Stimulated activated CD8-positive, alpha-beta memory T cell treated with anti-CD3 and anti-CD28 coated beads, Interleukin-2, amount 100 ng/mL, for 48 hours (primary cell): Measurements from ENCODE around the gene RARRES1.

Experiments used
- DNase-seq, 2 donors: peaks; one replicate each; pipeline ENCODE4 v3.0.0-alpha.2; 2020; ENCODE audit warnings: low read depth in 2 of 2

The RARRES1 gene, protein sequence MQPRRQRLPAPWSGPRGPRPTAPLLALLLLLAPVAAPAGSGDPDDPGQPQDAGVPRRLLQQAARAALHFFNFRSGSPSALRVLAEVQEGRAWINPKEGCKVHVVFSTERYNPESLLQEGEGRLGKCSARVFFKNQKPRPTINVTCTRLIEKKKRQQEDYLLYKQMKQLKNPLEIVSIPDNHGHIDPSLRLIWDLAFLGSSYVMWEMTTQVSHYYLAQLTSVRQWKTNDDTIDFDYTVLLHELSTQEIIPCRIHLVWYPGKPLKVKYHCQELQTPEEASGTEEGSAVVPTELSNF

DNA sequence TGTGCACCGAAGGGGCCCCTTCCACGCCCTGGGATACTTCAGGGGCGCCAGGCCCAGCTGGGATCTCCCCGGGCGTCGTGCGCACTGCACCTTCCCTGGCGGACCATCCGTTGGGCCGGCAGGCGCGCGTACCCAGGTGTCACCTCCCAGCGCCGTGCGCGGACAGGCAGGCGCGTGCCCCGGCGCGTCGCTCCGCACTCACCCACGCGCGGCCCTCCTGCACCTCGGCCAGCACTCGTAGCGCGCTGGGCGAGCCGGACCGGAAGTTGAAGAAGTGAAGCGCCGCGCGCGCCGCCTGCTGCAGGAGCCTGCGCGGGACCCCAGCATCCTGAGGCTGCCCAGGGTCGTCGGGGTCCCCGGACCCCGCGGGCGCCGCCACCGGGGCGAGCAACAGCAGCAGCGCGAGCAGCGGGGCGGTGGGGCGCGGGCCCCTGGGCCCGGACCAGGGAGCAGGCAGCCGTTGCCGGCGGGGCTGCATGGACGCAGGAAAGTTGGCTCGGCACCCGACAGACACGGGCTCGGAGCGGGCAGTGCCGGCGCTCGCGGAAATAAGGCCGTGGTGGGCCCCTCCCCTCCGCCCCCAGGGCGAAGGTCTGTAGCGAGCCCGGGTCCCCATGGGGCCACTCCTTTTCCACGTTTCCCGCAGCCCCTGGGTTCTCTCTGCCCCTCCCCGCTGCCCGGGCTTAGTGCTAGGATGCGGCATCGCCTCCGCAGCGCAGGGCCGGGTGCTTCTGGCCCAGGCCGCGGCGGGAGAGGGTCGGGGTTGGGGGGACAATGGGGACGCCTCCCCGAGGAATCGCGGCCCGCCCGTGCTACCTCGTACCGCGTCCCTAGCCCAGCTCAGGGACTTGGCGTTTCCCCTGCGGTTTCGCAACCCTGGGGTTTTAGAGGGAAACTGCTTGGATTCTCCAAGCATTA is at the start of gene RARRES1:
TSS of gene RARRES1 (minus strand) at position 520 of the 918 bp plus-strand sequence. CDS start at position 478, 42 bp downstream.
- DNase-seq = peak; percentile 26 to 32

DNA sequence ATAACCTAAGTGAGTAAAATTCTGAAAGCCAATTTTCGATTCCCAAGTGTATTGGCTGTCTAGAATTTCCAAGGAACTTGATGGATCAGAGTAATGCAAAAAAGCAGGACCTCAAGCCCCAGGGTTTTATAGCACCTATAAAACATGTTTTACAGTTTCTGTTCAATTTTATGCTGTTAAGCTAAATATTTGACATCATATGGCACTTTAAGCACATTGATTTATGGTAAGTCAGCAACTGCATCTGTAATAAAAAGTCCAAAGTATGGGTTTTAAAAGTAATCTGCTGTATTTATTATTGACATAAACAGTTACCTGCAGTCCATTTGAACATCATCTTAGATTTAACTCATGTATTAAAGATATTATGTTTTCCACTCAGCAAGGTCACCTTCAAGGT is 49.6 kb upstream of the RARRES1 start:
- DNase-seq = no peak

DNA sequence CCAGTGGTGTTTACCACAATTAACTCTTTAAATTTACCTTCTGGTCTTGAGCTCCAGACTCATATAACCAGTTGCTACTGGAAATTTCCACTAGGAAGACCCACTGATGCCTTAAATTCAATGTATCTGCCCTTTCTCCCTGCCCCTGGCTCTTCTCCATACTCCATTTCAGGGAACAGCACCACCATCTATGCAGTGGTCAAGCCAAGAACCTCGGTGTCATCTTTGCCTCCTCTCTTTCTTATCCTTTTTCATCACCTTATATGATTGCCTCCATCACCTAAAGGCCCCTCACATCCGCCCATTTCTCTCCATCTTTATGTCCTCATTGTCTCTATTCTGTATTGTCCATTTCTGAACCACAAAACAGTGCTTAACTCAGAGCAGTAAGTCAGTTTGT is 48.9 kb upstream of the RARRES1 start:
- DNase-seq = no peak

DNA sequence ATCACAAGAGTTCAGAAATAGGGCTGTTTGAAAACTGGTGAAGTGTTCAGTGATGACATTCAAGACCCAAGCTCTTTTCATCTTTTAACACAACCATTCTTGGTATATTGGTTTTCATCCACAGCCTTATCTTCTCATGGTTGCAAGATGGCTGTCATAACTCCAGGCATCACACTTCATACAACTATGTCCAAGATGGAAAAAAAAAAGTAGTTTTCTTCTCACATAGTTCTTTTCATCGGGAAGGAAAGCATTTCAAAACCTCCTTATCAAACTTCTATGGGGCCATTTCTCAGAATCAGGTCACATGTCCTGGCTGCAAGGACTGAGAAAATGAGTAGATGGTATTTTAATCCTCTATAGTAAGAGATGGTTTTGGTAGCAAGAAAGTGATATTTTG is 48.5 kb upstream of the RARRES1 start:
- DNase-seq = no peak

DNA sequence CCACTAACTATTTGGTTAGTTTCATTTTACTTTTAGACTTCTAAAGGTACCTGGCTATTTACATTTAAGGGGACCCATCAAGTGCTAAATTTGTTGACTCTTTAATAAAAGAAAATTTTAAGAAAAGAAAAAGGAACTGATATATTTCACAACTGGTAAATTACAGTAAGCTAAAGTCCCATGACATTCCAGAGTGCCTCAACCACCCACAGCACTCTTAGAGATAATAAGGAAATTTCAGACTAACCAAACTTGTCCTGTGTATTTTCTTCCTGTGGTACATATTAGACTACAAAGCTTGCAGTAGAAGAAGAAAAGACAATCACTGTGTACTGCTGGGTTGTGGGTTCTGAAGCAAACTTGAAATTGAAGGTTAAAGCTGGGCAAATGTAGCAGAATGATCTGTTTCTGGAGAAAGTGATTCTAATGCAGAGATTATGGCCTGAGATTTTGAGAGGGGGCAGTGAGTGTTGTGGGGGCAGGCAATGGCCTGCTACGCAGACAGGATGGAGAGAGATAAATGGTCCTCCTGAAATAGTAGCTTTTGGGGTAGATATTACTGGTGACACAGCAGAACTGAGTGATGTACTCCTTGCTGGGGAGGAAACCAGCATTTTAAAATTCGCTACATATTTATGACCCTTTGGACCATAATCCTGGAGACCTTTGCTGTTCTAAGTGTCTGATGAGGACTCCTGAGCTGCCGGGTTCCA is 45.1 kb upstream of the RARRES1 start:
- no peak for DNase-seq

DNA sequence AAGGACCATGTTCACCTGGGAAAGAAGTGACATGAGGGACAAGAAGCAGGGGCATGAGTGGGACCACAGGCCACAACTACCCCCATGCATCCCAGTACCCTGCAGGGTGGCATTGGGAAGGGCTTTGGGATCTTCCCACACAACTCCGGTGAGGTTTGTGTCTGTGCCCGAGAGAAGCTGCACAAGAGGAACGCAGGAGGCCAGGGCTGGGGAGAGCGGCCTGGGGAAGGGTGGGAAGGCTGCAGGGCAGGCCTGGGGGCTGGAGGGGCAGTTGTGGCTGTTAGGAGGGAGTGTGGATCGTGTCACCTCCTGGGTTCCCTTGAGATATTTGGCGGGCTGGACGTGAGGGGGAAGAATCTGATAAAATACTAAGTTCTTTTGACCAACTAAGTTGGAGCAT is 44.3 kb upstream of the RARRES1 start:
- DNase-seq = no peak

DNA sequence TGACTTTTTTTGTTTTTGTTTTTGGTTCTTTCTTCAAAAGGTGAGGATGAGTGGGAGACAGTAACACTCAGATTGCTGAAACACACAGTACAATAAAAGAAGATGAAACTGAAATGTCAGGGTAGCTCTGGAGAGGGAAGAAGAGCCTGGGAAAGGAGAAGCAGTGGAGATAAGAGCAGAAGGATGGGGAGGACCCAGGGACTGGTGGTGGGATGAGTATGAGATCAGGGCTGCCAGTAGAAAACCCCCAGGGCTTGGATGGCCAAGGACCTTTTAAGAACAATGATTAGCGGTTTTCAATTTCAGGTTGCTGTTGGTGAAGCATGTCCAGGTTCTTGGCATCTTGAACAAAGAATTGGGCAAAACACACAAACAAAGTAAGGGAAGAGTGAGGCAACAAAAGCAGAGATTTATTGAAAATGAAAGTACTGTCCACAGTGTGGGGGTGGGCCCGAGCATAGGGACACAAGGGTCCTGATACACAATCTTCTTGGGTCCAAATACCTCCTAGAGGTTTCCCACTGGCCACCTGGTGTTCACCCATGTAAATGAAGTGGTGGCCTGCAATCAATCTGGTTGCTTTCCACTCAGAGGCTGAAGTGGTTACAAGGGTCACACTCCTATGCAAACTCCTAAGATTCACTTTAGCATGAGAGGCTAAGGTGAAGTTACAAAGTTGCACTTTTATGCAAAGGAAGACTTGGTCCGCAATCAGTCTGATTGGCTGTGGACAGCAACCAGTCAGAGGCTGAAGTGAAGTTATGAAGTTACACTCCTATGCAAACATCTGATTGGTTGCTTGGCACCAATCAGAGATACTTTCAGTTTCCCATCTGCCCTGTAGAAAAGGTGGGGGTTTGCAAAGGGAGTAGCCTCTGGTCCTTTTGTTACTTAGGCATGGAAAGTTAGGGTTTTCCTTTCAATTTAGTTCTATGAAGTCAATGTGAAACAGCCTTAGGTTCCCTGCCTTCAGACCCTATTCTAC is 43.5 kb upstream of the RARRES1 start:
- no peak for DNase-seq

DNA sequence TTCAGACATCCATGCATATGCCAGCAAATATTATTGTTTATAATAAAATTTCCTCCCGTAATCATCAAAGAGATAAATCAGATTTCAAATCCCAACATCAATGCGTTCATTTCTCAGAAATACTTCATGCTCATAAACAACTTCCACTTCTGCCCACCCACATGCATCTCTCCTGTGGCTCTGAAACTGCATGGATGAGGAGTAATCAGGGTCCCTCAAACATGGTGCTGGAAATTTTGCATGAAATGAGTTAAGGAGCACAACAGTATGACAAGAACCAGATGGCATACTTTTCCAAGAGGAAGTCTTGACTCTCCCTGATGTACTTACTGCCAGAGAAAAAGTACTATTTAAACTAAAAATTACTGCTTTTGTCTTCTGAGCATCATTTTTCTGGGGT is 42.7 kb upstream of the RARRES1 start:
- DNase-seq = no peak

DNA sequence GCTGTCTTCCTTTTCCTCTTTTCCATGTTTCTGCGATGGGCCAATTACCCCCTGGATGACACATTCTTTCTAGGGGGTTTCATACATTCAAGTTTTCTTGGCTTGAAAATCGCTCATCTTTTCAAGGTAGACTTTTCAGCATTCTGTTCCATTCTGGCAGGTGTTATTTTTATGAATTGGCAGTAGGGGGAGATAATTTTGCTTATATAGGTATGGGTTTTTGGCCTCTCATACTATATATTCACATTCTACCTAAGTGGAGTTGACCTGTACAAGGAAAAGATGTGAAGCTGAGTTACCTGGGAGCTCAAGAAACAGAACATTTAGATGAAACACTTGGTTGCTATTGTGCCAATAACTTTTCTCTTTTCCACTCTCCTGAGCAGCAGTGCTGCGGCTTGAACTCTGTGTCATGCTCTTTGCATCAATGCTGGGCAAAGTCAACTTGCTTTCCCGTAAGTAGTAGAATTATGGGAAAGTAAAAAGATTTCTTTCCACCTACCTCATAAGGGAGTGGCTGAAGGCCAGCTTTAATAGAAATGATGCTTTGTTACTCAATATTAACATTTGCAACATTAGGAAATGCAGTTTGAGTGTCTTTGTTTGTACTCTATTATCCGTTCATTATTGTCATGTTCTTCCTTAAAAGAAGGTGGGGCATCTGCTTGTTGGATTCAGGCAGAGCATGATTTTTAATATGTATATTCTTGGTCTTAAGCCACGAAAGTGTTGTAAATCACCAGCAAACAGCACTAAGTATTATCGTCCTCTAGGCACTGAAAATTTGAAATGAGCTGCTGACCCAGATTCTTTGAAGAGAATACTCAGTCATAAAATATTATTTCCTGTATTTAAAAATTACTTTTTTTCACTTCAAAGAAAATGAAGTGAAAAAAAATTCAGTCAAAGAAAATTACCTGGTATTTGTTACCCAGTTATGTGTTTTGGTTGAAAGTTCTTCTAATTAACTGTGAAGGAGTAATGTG is 41.9 kb upstream of the RARRES1 start:
- DNase-seq = no peak

DNA sequence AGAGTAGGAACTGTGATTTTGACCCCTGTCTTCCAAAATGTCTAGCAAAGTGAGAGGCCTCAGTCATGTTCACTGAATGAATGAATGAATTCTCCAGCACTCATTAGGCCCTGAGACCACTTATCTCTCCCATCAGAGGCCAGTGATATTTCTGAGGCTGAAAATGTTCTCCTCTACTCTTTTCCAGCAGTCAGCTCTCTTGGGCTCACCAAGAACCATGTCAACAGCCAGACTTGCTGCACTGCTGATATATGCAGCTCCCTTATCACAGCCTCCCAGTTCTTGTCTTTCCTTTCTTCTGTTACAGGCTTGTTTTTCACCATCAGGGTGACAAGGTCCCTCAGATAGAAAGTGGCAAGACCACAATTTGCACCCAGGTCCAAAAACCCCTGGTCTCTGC is 40.9 kb upstream of the RARRES1 start:
- DNase-seq = no peak

DNA sequence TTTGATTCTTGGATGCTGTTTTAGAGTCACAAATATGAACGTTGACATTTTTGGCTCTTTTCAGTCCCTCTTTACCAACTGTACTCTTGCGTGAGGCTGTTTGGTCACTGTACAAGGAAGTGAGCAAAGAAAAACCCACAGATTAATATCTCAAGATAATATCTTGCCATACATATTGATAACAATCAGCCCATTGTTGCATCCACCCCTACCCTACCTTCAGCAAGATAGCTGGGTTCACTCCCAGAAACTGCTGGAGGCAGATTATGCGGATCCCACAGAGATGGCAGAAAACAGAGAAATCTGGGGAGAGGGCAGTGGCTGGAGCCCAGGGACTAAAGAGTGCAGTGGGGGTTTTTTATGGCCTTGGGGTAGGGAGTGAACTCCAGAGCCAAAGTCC is 39.7 kb upstream of the RARRES1 start:
- DNase-seq = no peak

DNA sequence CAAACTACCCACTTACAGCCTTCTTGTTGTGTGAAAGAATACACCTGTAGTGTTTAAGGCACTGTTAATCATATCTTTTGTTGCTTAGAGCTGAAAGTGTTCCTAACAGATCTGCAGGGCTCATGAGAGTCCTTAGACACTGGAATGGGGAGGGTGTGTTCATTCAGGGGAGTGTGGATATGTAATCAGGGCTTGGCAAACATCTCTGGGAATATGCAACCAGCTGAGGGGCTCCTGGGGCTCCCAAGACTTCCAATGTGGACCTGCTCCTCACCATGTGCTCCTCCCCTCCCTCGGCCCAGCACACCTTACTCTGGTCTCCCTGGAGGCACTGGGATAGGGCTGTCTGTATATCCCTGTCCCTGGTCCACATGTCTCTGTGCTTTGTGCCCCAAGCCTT is 39.3 kb upstream of the RARRES1 start:
- DNase-seq = no peak

DNA sequence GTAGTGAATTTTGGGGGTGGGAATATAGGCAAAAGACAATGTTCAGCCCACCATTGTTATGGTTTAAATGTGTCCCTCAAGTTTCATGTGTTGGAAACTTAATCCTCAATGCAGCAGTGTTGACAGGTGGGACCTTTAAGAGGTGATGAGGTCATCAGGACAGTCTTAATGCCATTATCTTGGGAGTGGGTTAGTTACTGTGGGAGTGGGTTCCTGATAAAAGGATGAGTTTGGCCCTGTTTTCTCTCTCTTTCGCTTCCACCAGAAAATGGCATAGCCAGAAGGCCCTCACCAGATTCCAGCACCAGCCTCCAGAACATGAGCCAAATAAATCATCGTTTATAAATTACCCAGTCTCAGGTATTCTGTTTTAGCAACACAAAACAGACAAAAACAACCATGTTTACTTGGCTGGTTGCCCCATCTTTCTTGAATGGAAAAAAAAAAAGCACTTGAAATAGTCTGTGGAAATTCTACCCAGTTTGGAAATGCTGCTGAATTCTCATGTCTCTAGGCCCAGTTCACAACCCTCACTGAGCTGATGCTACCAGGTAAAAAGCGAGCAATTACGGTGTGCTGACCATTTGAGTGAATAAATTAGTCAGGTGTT is 38.6 kb upstream of the RARRES1 start:
- DNase-seq = no peak

DNA sequence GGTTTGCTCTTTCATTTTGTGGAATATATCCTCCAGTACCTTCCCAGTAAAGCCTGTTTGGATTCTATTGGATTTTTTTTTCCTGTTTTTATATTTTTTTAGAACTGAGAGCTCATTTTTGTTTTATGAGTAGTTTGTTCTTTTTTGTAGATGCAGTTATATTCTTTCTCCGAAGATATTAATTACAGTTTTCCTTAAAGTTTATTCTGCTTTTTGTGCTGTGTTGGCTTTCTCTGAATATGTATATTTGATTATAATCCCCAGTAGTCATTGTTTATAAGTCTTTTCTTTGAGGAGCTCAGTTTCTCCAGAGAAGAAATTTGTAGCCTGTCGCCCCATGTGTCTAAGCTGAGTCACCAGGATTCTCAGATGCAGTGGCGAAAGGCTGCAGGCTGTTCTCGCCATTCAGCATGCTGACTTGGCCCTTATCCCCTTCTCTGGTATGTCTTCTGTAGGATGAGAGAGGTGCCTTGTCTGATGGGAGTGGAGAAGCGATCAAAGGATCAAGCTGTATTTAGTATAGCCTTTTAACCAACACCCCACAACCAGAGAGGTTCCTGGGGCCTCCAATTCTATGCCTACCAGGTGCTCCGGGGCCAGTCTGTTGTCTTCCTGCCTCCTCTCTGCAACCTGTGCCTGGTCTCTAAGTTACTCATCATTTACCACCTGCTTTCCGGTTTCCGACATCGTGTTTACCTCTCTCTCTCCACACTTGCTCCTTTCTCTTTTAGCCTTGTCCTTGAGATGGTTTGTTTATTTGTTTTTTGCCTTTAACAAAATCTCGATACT is 37.9 kb upstream of the RARRES1 start:
- DNase-seq = no peak

DNA sequence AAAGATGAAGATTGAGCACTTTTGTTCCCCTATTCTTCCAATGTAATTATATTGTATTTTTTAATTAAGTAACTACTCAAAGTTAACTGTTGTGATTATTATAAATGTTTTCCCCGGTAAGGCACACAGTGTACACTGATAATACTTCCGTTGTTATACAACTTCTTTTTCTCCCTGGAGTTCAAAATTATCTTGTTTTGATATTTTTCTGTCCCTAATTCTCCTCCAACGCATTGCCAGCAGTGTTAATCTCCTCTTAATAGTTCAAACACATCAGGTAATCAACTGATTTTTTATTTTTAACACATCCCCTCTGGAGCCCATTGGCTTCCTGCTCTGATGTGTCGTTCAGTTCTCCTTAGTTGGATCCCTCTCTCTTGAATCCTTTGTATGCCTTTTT is 37.3 kb upstream of the RARRES1 start:
- DNase-seq = no peak

DNA sequence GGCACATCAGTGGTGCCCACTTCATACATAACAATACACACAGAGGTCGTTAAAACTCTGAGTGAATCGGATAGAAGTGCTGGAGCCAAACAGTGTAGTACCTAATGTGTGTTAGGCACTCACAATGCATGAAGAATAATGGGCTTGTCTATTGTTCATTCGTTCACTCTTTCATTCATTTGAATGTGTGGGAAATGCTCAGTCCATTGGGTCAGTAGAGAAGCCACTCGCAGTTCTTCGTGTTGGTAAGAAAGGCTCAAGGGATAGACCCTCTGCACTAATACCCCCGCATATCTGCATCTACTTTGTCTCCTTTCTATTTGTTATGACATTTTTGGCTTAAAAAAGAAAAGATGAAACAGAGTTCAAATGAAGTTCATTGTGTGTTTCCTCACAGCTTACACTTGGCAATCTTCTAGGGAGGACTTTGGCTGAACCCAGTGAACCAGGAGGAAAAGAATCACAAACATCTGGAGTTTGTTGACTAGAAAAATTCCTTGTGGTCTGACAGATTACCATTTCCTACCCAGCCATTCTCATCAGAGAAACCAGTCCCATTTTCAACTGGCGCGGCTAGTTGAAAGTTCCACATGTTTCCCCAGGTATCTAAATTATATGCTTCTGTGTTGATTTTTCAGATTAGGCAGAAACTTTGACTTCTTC is 36.8 kb upstream of the RARRES1 start:
- no peak for DNase-seq

DNA sequence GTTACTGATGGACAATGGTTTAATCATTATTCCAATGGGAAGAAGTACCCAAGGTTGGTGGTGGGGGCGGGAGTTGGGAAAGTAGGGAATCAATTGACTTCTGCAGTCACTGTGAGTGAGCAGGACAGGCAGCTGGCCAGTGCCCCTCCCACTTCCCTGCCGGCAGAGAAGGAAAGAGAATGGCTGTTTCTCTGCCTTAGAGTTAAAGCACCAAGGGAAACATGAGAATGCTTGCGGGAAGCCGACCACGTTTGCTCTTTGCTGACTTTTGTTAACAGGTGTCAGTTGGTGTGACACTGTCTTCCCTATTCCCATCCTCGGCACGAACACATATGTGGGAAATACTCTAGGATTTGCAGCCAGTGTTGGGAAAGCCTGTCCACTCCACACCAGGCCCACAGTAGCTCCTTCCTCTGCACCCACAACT is 36.1 kb upstream of the RARRES1 start:
- no peak for DNase-seq

DNA sequence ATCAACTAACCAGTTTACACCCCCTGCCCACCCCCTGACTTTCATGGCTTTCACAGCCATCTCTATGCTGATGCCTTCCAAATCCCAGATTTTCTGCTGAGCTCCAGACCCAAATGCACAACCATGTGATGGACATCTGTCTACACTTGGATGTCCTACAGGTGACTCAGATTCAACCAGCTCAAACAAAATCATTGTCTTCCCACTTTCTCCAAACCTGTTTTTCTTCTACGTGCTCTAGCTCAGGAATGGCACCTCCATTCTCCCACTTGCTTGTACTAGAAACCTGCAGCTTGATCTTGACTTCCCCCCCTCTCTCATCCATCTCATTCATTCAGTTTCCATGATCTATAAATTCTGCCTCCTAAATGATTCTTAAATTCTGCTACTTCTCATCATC is 34.1 kb upstream of the RARRES1 start:
- DNase-seq = no peak
